GM12801 (cell line): ENCODE data around the gene MCOLN3.

Experiments used
- CTCF ChIP-seq: IDR thresholded peaks from one replicate; pipeline ENCODE4 v1.5.1; 2011; ENCODE audit warnings: control low read depth; ENCODE audit not compliant: insufficient read length; ENCODE audit errors: extremely low read depth

Gene MCOLN3

GRCh38 chr1:85061711-85062424 is 13.6 kb upstream of the MCOLN3 start:
- no peak for TF ChIP-seq CTCF

GRCh38 chr1:85060038-85060437 is 11.7 kb upstream of the MCOLN3 start:
- TF ChIP-seq CTCF, result no peak

- no peak for TF ChIP-seq CTCF
Observed at GRCh38 chr1:85059563-85059962, 11.3 kb upstream of the MCOLN3 start.

GRCh38 chr1:85058786-85059185 is 10.5 kb upstream of the MCOLN3 start:
- no peak for TF ChIP-seq CTCF

GRCh38 chr1:85058311-85058710 is 10.0 kb upstream of the MCOLN3 start:
- no peak for TF ChIP-seq CTCF

GRCh38 chr1:85054664-85055063 is 6.4 kb upstream of the MCOLN3 start:
- no peak for TF ChIP-seq CTCF

- no peak for TF ChIP-seq CTCF
Observed at GRCh38 chr1:85049735-85050166, 1.5 kb upstream of the MCOLN3 start.
